ENCODE measurements around the gene FOXL3.

Gene FOXL3

DNA sequence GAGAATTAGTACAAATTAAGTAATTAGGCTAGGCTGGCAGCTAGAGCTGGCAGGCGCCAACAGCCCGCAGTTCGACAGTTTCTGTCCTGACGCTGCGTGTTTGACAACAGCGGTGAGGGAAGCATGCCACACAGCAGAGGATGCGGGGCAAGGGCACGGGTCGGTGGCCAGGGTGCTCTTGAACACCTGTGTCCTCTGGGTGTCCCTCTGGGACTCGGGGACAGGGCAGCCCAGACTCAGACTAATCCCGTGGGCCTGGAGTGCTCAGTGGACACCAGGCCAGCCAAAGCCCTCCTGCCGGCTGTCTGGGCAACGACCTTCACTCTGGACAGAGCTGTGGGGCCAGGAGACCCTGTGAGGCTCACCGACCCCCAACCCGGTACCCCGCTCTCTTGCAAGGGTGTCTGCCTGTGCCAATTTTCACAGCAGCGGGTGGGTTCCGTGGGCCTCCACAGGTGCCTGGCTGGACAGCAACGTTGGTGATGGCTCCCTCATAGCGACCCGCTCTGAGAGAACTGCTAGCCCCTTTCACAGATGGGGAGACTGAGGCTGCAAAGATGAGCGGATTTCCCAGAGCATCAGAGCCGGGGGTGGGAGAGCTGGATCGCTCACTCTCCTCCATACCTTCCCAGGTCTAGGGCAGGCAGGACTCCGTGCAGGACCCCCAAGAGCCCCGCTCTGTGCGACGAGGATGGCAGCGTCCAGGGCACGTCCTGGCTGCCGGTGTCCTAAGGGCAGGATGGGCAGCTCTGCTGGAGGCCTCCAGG is 48.5 kb downstream of the FOXL3 start:
- no peak overlapping the region for H3K27ac ChIP-seq
- no peak for TF ChIP-seq CTCF (conservative IDR thresholded peaks at IDR 0.05)

DNA sequence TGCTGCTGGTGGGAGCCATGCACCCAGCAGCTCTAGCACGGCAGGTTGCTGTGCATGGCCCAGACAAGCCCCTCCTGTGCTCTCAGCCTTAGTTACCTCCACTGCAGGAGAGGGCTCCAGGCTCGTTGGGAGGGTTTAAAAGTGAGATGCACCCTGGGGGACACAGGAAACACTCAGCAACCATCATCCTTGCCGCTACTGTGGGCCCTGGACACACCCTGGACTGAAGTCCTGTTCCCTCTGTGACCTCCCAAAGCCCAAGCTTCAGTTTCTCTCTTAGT is 49.0 kb downstream of the FOXL3 start:
- TF ChIP-seq CTCF (conservative IDR thresholded peaks at IDR 0.05): no peak
- H3K27ac ChIP-seq: no peak overlapping the region

GRCh38 chr7:339696-340095 is 49.7 kb downstream of the FOXL3 start:
- no peak for TF ChIP-seq CTCF (conservative IDR thresholded peaks at IDR 0.05)
- H3K27ac ChIP-seq: peak overlapping the region; percentile 92

GRCh38 chr7:340200-340937 is 50.4 kb downstream of the FOXL3 start:
- no peak for TF ChIP-seq CTCF (conservative IDR thresholded peaks at IDR 0.05)

More at GRCh38 chr7:340200-340937, 50.4 kb downstream of the FOXL3 start:
- peak overlapping the region; percentile 92 for H3K27ac ChIP-seq
